Loucy (cell line): ENCODE data around the gene DMBX1.

Experiments used
- CTCF ChIP-seq: fragments of 200-600 bp; sonication (generic); conservative IDR thresholded peaks from 2 replicates; pipeline ENCODE4 v1.5.1; 2014; ENCODE audit warnings: mild to moderate bottlenecking, antibody characterized with exemption, low read length
- EZH2phosphoT487 ChIP-seq: fragments of 200-600 bp; IDR thresholded peaks from 2 replicates; pipeline ENCODE4 v1.6.1; 2018; ENCODE audit warnings: antibody characterized with exemption, mild to moderate bottlenecking, moderate library complexity, borderline replicate concordance

- TF ChIP-seq CTCF (peak; percentile 57), EZH2phosphoT487 (no peak)
Observed at GRCh38 chr1:46532498-46533178, 43.0 kb downstream of the DMBX1 start.
